Dermis blood vessel endothelial cell (primary cell): ENCODE data around the gene LAMA3. TPM values are rescaled to one million over a fixed set of nuclear protein-coding genes. Genes with fewer than 3 reads are reported as not detected.
A peak's percentile ranks its signal among the peaks of the same experiment; 100 is the strongest.

ENCODE experiments used
- DNase-seq: peaks from one replicate; pipeline ENCODE4 v3.0.0; 2010
- total RNA-seq: library from RNA; depleted of rRNA; stranded (reverse); fragments of >200 nt; gene quantifications from 2 replicates; pipeline ENCODE4 v1.2.3, GENCODE V29; 2014

The LAMA3 gene
- total RNA-seq, 1 donor from 2014 or later, result 14.1 TPM

- no peak for DNase-seq
These were observed 20.0 kb upstream of the LAMA3 start for GRCh38 chr18:23669202-23669766.

GRCh38 chr18:23669804-23670405 lies 19.3 kb upstream of the LAMA3 start:
- no peak for DNase-seq

GRCh38 chr18:23671564-23671963 lies 17.7 kb upstream of the LAMA3 start:
- no peak for DNase-seq

- no peak for DNase-seq
These were observed 15.5 kb upstream of the LAMA3 start for GRCh38 chr18:23673725-23674124.

DNA sequence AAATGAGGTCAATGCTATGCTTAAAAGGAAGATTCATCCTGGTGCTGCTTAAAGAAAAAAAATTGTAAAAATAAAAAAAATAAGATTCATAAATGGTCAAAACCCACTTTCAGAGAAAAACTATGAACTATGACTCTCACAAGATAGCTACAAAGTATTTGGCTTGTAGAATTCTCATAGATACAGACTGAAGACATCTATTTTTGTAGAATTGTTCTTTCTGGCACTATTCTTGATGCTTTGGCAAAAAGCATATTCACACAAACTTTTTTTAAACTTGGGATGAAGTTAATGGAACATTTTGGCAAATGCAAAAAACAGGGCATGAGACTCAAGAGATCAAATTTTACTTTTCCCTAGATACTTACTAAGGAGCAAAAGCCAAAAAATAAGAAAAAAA lies 14.0 kb upstream of the LAMA3 start:
- no peak for DNase-seq

GRCh38 chr18:23675896-23676295 lies 13.4 kb upstream of the LAMA3 start:
- DNase-seq, result no peak

DNA sequence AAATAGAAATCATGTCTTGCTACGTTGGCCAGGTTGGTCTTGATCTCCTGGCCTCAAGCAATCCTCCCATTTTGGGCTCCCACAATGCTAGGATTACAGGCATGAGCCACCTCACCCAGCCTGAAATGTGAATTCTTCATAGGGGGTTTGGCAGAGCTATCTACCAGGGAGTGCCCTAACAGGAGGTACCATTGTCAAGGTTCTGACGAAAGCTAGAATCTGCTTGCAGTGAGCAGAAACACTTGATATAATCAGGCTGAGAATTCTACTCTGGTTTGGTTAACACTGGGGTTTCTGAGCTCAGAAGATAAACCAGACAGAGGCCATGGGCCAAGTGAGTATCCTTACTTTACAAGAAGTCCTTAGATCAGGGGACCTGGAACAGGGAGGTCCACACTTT lies 7.2 kb upstream of the LAMA3 start:
- no peak for DNase-seq

DNA sequence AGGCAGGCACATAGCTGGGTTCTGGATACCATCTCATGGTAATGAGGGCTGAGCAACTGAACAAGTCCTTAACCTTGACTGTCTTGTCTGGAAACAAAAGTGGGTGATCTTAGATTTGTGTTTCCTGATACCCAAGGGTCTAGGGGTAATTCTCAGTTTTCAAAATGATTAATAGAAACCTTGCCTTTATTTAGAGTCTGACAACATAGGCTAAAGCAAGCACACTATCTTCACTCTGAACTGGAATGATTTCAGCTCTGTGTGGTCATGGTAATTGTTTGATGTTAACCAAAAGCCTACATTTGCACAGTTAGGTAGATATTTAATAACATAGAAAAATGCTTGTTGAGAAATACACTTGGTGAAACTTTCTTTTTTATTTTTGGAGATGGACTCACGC lies 6.8 kb upstream of the LAMA3 start:
- no peak for DNase-seq

DNA sequence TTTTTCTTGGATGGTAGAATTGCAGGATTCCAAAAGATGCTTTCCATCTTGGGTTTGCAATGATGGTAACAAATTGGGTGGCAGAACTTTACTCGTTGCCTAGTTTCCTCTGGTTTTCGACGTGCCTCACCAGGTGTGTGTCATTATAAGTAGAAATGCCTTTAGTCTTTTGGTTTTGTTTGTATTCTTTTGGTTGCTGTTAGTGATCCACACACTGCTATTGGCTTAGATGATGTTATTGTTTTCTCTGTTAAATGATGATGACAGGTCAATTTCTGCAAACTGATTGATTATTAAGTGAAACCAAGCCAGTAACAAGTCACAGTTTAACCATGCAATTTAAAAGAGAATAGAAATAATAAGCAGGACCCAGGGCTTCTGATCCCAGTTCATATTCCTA lies 6.1 kb upstream of the LAMA3 start:
- no peak for DNase-seq

DNA sequence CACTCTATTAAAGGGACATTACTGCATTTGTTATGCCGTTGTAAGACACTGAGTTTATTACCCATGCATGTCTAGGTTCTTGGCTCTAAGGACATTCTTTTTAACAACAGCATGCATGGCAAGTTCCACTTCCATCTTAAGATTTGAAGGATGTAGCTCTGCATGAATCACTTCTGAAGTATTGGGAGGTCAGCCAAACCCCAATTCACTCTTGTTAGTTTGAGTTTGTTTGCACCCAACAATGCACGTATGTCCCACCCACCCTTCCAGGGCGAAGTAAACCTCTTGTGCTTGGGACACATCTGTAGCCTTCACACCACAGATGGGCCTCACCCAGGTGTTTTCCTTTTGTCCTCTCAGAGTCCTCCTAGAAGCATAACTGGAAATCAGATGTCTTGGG lies 5.6 kb upstream of the LAMA3 start:
- DNase-seq, result no peak

- no peak for DNase-seq
These were observed 4.6 kb upstream of the LAMA3 start for GRCh38 chr18:23684515-23685197.

GRCh38 chr18:23688528-23688927 lies 725 bp upstream of the LAMA3 start:
- DNase-seq, result no peak

DNA sequence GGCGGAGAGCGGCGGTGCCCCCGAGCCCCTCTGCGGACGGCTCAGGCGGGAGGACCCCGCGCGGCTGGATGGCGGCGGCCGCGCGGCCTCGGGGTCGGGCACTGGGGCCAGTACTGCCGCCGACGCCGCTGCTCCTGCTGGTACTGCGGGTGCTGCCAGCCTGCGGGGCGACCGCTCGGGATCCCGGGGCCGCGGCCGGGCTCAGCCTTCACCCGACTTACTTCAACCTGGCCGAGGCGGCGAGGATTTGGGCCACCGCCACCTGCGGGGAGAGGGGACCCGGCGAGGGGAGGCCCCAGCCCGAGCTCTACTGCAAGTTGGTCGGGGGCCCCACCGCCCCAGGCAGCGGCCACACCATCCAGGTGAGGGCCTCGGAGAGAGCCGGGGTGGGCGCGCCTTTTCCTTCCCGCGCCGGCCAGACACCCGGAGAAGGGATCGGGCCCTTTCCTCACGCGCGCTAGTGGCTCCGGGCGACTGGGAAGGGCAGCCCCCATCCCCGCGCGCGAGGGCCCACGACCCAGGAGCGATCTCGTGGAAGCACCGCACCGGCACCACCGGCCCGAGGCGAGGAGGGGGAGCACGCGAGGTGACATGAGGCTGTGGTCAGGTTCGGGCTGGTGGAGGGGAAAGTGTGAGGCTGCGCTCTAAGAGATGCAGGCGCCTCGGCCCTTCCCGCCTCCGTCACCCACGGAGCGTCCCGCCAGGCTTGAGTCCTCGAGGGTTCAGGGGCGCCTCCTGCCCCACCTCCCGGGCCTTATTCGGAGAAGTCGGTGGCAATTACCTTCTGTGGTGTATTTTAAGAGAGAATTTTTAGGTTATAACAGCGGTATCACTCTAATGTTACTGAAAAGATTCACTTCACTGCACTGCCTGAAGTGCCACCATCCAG lies 607 bp downstream of the LAMA3 start:
- DNase-seq, result peak; percentile 32

GRCh38 chr18:23690505-23691068 lies 1.3 kb downstream of the LAMA3 start:
- DNase-seq, result peak; percentile 15

DNA sequence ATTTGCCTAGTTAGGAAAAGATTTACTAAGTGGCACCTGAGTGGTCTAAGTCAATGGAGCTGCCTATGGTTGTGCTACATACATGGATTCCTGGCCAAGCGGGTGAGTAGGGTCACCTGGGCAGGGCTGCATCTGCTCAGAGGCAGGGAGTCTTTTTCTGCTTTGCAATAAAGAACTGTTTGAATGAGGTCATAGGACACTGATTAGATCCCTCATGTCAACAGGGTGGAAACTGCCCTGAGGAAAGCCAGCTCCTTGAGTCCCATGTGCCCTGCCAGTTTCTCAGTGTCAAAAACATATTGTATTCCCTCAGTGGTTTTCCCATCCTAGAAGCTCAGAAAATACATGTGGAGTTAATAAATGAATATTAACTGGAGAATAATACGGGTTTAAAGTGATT lies 4.6 kb downstream of the LAMA3 start:
- DNase-seq, result no peak

DNA sequence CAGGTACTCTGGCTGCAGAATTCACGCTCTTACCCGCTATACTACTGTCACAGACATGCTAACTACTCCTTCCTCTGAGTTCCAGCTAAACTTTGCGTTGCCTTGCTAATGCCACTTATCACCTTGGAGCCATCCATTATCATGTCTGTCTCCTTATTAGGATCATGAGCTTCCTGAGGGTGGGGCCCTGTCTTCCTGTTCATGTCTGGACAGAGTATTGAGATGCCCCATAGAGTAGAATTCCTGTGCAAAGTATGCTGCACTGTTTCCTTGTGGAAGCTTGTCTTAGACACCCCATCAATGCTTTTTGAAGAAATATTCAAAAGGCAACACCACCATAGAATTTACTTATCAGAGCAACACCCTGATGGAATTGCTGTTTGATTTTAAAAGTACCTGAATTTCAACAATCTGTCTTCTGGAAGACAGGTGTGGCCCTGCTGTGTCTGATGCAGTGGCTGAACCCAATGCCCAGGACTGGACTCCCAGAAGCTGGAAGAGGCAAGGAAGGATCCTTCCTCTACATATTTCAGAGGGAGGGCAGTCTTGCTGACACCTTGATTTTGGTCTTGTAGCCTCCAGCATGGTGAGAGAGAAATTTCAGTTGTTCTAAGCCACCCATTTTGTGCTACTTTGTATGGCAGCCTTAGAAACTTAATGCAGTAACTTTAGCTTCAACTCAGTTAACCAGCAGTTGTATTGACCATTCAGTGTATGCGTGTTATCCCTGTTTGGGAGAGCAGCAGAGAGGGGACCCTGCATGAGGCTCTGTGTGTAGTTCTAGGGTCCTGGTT lies 5.6 kb downstream of the LAMA3 start:
- no peak for DNase-seq

DNA sequence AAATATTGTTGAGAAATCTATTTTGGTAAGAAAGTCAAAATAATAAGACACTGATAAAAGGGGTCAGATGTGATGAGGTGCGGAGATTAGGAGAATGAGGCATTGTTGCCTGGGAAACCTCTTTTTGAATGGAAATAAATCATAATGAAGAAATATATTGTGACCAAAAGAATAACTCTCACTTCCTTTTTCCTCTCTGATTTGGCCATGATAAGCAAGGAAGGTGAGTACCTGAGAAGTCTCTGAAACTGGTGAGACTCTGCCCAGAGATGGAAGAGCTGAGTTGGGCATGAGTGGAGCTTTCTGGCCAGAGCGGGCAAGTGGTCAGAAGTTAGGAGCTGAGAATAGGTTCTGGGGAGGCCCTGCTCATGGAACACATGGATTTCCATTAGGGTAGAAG lies 11.8 kb downstream of the LAMA3 start:
- DNase-seq, result no peak

DNA sequence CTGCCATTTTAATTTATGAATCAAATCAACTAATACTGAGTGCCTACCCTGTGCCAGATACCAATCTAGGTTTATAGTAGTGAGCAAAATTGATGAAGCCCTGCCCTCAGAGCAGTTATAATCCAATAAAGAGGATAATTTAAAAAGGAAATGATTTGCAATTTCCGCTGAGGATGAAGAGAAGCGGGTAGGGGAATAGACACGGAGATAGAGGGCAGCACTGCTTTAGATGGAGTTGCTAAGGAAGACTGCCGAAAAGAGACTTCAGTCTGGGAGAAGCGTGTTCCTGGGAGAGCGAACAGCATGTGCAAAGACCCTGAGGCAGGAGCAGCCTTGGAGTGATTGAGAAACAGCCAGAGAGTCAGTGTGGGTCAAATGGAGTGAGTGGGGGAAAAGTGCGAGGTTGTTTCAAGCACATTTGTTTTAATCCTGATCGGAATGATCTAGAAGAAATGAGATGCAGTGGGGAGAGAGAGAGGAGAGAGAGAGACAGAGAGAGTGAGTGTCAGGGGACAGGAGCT lies 12.4 kb downstream of the LAMA3 start:
- DNase-seq, result no peak

GRCh38 chr18:23702606-23703005 lies 13.4 kb downstream of the LAMA3 start:
- no peak for DNase-seq

DNA sequence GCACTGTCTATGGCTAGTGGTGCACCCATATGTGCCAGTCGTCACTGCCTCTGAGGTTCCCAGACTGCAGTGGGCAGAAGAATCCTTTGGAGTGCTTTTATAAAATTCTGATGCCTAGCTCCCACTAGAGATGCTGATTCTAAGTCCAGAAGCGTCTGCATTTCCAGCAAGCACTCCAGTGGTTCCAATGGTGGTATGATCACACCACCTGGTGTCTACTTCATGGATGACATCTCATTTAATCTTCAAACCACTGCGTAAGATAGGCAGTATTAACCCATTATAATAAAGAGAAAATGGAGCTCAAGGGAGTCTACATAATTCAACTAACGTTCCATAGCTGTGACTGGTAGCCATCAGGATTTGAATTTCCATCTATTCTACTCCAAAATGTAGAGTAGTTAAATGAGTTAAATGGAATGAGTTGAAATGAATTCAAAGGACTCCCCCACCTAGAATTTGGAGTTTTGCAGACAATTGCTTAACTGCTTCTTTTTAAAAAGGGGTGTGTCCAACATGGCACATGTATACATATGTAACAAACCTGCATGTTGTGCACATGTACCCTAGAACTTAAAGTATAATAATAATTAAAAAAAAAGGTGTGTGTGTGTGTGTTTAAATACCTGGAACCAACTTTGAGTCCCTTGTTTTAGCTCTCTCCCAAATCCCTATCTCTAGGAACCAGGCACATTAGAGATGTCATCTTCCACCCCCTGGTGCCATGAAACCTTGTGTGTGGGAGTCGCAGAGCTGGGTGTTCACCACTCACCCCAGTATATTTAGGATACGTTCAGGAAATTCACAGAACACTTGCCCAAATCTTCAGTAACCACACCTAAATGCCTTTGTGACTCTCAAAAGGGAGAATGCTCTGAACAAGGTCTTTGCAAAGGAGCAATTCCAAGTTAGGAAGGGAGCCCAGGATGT lies 14.1 kb downstream of the LAMA3 start:
- peak; percentile 84 for DNase-seq

DNA sequence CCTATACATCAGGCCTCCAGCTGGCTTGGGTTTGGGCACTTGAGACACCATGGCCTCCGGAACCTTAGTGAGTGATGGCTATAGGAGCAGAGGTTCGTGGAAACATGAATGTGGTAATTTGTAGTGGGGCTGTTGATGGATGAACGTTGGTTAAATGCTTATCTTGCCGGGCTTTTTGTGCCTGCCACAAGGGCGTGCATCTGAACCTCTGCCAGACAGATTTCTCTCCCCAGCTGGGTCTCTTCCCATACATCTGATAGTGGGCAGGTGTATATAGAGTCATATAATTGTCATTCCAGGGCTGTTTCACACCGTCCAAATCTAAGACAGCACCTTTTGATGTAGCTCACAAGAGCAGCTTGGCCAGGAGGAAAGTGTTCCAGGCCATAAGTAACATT lies 14.7 kb downstream of the LAMA3 start:
- DNase-seq, result no peak
